Measurements from ENCODE around the gene TNPO2.
A peak's percentile ranks its signal among the peaks of the same experiment; 100 is the strongest.

TNPO2 gene

DNA sequence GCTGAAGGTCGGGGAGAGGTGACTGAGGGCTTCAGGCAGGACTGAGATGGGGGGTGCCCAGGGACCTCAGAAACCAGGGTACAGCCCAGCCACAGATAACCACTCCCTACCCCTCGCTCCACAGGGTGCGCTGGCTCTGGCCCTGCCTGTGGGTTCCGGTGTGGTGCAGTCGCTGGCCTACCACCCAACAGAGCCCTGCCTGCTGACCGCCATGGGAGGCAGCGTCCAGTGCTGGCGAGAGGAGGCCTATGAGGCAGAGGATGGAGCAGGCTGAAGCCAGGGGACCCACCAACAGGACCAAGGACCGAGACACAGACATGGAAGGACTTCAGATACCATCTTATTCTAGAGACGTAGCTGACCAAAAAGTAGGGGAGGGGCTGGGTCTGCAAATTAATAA is 48.3 kb downstream of the TNPO2 start:
- no peak for ATAC-seq

DNA sequence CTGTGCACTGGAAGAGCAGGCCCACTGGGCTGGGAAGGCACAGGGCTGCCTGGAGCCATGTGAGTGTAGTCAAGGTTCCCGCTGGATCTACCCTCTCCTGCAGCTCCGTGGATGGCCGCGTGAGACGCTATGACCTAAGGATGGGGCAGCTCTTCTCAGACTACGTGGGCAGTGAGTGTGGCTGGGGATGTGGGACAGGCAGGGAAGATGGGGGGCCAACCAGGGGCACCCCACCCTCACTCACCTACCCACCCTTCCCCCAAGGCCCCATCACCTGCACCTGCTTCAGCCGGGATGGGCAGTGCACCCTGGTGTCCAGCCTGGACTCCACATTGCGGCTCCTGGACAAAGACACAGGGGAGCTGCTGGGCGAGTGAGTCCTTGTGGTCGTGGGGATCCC is 51.0 kb downstream of the TNPO2 start:
- ATAC-seq: no peak

DNA sequence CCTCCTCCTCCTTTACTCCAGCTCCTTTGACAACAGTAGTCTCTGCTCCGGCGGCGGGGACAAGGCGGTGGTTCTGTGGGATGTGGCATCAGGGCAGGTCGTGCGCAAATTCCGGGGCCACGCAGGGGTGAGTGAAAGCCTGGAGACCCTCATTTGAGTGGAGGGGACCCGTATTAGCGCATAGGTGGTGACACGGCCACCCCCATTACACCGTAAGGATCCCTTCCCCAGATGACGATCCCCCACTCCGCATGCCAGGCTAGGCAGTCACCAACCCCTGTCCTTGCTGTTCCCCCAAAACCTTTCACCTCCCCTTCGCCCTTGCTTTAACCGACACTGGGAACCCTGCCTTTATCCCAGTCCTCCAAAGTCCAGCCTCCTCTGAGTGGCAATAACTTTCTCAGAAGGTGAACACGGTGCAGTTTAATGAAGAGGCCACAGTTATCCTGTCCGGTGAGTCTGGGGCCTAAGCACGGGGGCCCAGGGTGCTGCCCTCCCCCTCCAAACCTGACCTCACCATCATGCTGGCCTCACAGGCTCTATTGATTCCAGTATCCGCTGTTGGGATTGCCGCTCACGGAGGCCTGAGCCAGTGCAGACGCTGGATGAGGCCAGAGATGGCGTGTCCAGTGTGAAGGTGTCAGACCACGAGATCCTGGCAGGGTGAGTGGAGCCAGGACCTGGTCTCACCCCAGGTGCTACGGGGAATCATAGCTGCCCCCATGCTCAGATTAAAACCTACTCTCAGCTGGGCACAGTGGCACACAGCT is 53.4 kb downstream of the TNPO2 start:
- ATAC-seq: no peak

DNA sequence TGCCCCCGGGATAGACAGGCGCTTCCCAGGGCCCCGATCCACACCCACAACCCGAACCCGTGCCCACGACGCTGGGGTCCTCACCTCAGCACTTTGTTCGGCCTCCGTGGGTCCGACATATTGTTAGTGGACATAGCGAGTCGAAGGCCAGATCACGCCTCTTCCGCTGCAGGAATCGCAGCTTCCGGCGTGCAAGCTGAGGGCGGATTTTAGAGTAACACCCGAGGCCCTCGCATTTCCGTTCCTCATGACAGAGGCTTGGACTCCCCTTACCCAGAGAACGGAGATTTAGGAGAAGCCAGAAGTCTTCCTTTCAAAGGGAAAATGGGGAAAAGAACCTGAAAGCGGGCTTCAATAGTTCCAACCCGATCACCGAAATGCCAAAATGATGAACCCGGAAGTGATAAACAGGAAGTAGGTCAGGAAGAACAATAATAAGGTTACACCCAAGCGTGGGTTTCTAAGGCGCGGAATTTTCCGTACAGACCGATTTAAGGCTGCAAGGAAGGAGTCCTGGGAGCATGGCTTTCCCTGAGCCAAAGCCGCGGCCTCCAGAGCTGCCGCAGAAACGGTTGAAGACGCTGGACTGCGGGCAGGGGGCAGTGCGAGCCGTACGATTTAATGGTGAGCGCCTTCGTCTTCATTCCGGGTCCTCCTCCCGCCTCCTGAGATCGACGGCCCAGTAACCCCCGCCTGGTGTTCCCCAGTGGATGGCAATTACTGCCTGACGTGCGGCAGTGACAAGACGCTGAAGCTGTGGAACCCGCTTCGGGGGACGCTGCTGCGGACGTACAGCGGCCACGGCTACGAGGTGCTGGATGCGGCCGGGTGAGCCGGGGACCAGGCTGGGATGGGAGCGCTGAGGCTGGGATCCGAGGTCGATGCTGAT is 54.2 kb downstream of the TNPO2 start:
- peak; percentile 12 to 14 for ATAC-seq

DNA sequence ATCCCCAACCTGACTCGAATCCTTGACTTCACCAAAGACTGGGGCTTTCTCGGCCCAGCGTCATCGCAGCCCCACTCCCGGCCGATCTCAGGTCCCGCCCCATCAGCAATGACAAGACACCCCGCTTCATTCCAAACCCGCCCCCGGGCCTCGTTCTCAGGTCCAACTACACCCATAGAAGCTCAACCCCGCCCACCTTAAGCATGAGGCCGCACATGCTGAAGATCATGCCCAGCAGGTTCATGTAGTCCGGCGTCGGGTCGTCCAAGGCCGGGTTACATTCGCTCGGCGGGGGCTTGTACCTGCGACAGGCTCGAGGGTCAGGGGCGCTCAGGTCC is 54.8 kb downstream of the TNPO2 start:
- ATAC-seq: peak; percentile 10 to 21

DNA sequence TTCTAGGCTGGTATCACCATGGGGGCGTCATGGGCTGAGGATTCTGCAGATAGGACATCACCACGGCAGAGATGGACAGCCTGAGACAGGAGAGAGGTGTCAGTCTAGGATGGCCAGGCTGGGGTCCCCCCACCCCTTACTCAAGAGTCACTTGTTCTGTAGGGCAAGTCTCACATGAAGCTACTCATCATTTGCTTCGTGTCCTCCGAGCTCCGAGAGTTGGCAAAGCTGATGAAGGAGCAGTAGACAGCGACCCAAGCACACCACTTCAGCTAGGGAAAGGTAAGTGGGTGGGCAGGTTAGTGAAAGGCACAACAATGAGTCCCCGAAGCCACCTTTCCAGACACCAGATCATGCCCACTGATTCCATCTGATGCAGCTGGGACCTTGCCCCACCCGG is 55.4 kb downstream of the TNPO2 start:
- no peak for ATAC-seq

DNA sequence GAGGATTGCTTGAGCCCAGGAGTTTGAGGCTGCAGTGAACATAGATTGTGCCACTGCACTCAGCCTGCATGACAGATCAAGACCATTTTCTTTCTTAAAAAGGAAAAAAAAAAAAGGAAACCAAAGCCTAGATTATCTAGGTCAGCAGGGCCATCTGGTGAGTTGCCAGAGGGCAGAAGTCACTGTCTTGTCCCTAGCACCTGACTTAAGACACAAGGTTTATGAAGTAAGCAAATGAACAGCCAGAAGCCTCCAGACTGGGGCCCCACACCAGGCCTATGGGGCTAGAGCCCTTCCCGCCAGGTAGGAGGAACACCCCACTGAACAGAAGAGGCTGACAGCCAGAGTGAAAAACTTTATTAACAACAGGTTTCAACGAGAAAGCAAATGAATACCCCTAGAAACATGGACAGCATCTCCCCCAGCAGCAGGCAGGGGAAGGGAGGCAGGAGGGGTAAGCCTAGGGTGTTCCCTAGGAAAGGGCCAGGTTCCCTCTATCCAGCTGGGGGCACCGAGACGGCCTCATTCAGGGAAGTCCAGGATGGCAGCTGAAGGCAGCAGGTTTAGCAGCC is 55.9 kb downstream of the TNPO2 start:
- no peak for ATAC-seq

DNA sequence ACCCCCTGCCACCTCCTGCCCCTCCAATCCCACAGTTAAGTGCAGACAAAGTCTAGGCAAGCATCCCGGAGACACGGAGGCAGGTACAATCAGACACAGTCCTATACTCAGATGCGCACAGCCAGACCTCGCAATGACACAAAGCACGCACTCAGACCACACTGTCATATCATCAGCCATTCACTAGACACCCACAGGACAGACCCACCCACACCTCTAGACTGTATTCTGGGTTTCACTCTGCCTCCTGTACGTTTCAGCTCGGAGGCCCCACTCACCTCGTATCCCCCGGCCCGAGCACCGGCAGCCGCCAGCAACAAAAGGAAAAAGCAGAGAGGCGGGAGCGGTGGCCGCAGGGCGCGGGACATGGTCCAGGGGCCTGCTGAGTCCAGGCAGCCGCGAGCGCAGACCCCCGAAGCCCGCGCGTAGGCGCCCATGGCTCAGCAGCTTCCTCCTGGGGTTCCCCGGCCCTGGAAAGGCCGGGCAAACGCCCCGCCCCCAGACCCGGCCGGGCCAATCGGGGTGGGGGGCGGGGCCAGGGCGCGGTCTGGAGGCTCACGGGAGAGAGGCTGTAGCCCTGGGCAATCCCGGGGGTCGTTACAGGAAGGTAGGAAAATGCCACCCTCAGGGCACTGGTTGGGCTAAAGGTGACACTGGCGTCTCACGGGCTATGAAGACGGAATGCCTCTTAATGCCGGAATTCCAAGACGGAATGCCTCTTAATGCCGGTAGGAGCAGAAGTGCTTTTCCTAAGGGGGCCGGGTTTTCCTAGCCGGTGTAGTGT is 57.3 kb downstream of the TNPO2 start, which contains the start of the genes MAN2B1 and WDR83:
Gene MAN2B1 (minus strand): TSS at position 478 of the 784 bp plus-strand sequence. CDS start 41 bp downstream, at position 437.
Gene WDR83 (plus strand): TSS at position 543 of the 784 bp plus-strand sequence. CDS start 2,984 bp downstream, outside the sequence.
- peak; percentile 83 to 85 for ATAC-seq

DNA sequence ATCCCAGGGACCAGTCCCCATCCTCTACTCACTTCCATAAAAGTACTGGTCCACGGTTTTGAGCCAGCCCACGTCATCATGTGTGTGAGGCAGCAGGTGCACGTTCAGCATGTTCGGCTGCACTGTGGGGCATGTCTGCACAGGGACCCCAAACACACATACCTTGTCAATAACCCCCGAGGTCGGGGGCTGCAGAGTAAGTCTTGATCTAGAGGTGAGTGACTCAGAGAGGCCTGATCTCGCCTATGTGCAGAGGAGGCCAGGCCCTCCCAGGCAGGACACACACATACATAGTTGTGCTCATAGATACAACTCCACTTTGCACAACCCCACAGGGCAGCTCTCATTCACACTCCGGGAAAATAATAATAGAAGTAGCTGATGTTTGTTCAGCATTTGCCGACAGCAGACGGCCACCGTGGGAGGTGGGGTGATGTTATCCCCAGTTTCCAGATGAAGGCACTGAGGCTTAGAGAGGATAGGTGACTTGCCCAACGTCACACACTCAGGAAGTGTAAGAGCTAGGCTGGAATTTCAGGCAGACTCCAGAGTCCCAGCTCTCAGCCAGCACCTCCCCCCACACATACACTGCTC is 58.0 kb downstream of the TNPO2 start:
- peak in 1 of 2 donors; percentile 9 for ATAC-seq

DNA sequence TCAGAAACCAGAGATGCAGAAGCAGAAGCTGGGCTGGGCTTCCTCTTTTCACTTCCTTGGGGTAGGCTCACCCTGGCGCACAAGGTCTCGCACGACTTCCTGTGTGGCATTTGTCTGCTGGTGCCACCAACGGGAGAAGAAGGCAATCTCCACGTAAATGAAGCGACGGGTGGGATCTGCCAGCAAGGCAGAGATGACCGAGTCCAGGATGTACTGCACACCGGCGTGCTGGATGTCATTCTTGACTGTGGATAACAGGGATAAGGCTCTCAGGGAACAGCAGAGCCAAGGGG is 58.5 kb downstream of the TNPO2 start:
- peak; percentile 27 to 32 for ATAC-seq

DNA sequence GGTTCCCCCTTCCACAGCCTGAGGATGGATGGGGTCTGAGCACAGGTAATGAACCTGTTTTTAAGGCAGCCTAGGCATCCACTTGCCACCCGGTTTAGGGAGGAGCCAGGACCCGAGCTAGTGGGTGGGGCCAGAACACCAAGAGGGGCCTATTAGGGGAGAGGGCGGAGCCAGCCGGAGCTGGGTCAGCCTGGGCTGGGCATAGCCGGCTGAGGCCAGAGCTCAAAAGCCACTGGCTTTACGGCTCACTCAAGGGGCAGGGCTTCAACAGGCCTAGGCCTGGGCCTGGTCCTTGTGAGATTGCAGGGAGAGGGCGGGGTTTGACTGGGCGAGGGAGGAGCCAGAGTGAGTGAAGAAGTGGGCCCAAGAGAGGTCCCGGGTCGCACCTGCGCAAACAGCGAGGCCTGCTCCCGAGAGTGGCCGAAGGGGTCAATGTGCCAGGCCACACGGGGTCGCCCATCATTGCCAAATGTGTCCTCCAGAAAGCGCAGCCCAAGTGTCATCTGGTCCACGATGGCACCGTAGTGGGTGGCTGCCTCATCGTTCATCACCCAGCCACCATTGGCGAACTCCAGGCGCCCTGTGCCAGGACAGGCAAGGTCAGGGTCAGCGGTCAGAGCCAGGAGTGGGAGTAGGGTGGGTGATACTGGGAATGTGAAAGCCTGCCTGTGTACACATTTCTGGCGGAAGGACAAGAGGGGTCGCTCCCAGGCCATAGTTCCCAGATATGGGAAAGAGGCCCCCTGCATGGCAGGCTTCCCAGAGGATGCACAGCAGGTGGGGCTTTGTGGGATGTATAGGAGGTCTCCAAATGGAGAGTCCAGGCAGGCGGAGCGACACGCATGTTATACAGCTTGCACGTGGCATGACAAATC is 59.1 kb downstream of the TNPO2 start:
- no peak for ATAC-seq

DNA sequence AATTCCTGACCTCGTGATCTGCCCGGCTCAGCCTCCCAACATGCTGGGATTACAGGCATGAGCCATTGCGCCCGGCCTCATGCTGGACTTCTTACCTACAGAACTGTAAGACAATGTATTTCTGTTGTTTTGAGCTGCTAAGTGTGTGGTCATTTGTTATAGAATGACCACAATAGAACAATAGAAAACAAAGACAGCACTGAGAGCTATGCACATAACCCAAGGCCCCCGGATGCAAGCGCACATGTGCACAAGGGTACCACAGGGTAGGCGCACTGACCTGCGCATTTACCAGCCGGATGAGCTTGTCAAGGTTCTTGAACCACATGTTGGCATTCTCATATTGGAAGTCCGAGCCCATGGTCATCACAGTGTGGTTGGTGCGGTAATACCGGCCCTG is 62.8 kb downstream of the TNPO2 start:
- ATAC-seq: no peak

DNA sequence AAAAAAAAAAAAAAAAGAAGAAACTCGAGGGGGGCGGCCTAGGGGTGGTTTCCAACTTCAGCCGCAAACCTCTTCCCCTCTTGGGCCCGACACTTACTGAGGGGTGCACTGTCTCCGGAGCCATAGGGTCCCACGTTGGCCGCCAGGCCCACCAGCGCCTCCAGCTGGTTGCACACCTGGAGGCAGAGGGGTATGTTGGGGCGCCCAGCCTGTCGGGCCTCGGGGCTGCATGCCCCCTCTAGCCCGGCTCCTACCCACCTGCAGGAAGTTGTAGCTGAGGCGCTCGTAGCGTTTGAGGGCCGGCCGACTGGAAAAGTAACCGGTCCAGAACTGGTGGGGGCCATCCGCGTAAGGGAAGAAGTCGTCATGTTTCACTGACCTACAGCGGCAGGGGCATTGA is 65.8 kb downstream of the TNPO2 start:
- ATAC-seq: no peak

DNA sequence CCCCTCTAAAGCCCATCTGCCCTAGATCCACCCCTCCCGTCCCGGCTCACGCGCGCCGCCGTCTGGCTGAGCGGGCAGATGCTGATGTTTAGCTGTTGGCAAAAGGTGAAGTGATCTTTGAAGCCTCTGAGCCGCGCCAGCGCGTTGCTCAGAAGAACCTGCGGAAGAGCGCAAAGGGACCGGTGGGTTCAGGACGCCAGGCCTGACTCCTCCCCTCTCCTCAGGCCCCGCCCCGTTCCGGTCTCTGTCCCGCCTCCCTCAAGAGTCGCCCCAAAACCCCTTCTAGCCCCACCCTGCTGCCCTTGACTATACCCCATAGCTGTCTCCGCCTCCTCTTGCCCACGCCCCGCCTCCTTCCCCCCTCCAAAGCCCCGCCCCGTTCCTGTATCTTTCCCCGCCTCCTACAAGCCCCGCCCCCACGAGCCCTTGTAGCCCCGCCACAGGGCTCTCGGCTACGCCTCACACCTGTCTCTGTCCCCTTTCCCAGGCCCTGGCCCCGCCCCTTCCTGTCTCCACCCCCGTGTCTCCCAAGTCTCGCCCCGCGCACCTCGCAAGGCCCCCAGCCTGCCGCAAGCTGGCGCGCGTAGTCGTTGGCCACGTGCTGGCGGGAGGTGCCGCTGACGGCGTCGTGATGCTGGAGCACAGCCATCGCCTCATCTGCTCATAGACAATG is 66.7 kb downstream of the TNPO2 start:
- ATAC-seq: peak in 1 of 2 donors; percentile 21

DNA sequence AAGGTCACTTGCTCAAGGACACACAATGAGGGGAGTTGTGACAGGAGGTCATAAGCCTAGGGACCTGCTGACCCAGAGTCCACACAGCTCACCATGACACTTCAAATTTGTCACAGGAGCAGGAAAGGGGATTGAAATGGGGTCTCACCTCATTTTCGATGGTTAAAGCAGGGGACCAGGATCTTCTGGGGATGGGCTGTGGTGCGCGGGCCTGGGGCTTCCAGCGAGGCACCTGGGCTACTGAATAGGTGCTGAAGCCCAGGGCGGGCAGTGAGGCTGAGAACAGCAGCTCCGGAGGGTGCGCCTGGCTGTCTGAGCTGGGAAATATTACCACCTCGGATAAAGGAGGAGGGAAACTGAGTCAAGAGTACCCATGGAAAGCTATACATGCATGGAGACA is 68.2 kb downstream of the TNPO2 start:
- no peak for ATAC-seq

DNA sequence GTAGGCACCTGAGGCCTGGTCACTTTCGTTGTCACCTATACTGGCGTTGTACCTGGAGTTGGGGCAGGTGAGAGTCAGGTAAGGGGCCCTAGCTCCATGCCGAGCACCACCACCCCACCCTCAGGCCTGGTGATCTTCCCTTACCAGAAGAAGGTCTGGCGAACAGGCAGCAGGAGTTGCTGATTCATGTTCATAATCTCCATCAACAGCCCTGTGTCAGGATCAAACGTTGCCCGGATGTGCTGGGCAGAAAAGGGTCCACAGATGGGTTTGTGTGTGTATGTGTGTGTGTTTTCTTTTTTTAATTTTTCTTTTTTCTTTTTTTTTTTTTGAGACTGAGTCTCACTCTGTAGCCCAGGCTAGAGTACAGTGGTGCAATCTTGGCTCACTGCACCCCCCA is 71.5 kb downstream of the TNPO2 start:
- no peak for ATAC-seq

DNA sequence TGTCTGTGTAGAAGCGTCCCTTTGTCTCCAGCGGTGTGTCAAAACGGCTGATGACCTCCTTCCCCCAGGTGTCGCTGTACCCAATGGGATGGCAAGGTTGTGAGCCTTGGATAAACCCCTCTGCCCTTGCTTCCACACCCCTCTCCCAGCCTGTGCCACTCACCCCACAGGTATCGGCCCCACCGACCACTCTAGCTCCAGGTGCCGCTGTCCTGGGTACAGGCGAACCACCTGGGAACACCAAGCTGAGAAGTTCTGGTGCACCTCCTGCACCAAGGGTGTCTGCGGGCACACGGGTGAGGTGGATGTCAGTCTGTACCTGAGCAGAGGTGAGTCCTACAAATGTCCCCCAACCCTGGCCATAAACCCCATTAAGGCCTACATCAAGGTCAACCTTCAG is 73.8 kb downstream of the TNPO2 start:
- ATAC-seq: no peak
